Esophagus muscularis mucosa (tissue), 4 donors: Measurements from ENCODE around the gene IL12RB2.

ENCODE experiments used
- CTCF ChIP-seq, 3 experiments: fragments of 200-600 bp in 2 of 3; fragments of 450-650 bp in 1 of 3; sonication (generic) in 2 of 3; IDR thresholded peaks; one replicate each; pipeline ENCODE4 v1.5.1; 2017 to 2019; ENCODE audit warnings: antibody characterized with exemption in 3 of 3, mild to moderate bottlenecking in 2 of 3, moderate library complexity in 1 of 3
- EP300 ChIP-seq: sonication (generic); formaldehyde crosslinking; IDR thresholded peaks from one replicate; pipeline ENCODE4 v1.6.1; 2017; ENCODE audit warnings: antibody characterized with exemption
- POLR2A ChIP-seq: fragments of 450-650 bp; IDR thresholded peaks from one replicate; pipeline ENCODE4 v1.6.1; 2017; ENCODE audit warnings: antibody characterized with exemption, moderate library complexity, mild to moderate bottlenecking, low read depth
- POLR2AphosphoS5 ChIP-seq, 2 donors: sonication (generic); formaldehyde crosslinking; IDR thresholded peaks; one replicate each; pipeline ENCODE4 v1.6.1; 2017; ENCODE audit warnings: antibody characterized with exemption in 2 of 2

- TF ChIP-seq POLR2AphosphoS5 (IDR thresholded peaks at IDR 0.05) (no peak), CTCF (IDR thresholded peaks at IDR 0.05) (no peak), POLR2A (no peak), EP300 (no peak)
Observed at GRCh38 chr1:67414574-67414973, 106.9 kb downstream of the IL12RB2 start.
